ENCODE measurements around the gene SORCS2.

SORCS2 gene

GRCh38 chr4:7607156-7607910 is 415.0 kb downstream of the SORCS2 start:
- Histone ChIP-seq H2AFZ (ENCODE audit: low read length) (no peak overlapping the region), H3K36me3 (ENCODE audit: insufficient read depth, low read length) (no peaks in the 10 kb centered on the region), H3K4me2 (ENCODE audit: low read length) (no peak overlapping the region), H3K27ac (ENCODE audit: low read depth, low read length, poor library complexity, severe bottlenecking) (no peak overlapping the region), H3K27me3 (ENCODE audit: insufficient read depth, low read length) (no peaks in the 10 kb centered on the region), H3K9ac (ENCODE audit: low read length) (no peak overlapping the region), H4K20me1 (ENCODE audit: insufficient read depth, low read length) (no peaks in the 10 kb centered on the region), H3K9me2 (ENCODE audit: low read depth, low read length) (no peaks in the 10 kb centered on the region), H3F3A (ENCODE audit: insufficient read depth, low read length) (no peaks in the 10 kb centered on the region), H3K4me3 (ENCODE audit: low read depth, low read length, poor library complexity, severe bottlenecking) (no peak overlapping the region), H3K9me3 (ENCODE audit: low read length) (no peaks in the 10 kb centered on the region), H3K79me2 (ENCODE audit: insufficient read depth, low read length) (no peaks in the 10 kb centered on the region), H3K4me1 (ENCODE audit: insufficient read depth, low read length, severe bottlenecking) (no peaks in the 10 kb centered on the region)
- TF ChIP-seq EZH2 (IDR thresholded peaks at IDR 0.05; ENCODE audit: borderline replicate concordance, low read length) (no peak), CTCF (IDR thresholded peaks at IDR 0.05; ENCODE audit: low read length) (no peak)

DNA sequence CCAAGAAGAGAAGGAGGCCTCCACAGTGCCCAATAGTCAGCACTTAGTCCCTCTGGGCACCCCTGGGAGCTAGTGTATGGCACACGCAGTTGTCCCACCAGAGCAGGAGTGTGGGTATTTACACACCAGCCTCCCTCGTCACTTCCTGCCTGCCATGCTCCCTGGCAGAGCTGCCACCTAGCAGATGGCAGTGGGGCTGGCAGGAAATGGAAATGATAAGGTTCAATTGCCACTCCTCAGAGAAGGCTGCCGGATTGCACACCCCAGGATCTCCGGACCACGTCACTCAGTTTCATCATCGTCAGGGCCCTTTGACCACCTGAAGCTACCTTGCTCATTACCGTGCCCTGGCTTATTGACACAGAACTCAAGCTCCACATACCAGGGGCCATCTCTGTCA is 415.7 kb downstream of the SORCS2 start:
- Histone ChIP-seq H2AFZ (ENCODE audit: low read length) (no peak overlapping the region), H3K79me2 (ENCODE audit: insufficient read depth, low read length) (no peaks in the 10 kb centered on the region), H3K27me3 (ENCODE audit: insufficient read depth, low read length) (no peaks in the 10 kb centered on the region), H3K4me3 (ENCODE audit: low read depth, low read length, poor library complexity, severe bottlenecking) (no peak overlapping the region), H3K36me3 (ENCODE audit: insufficient read depth, low read length) (no peaks in the 10 kb centered on the region), H4K20me1 (ENCODE audit: insufficient read depth, low read length) (no peaks in the 10 kb centered on the region), H3K9ac (ENCODE audit: low read length) (no peak overlapping the region), H3K9me2 (ENCODE audit: low read depth, low read length) (no peaks in the 10 kb centered on the region), H3K4me2 (ENCODE audit: low read length) (no peak overlapping the region), H3K27ac (ENCODE audit: low read depth, low read length, poor library complexity, severe bottlenecking) (no peak overlapping the region), H3K9me3 (ENCODE audit: low read length) (no peaks in the 10 kb centered on the region), H3K4me1 (ENCODE audit: insufficient read depth, low read length, severe bottlenecking) (no peaks in the 10 kb centered on the region), H3F3A (ENCODE audit: insufficient read depth, low read length) (no peaks in the 10 kb centered on the region)
- TF ChIP-seq EZH2 (IDR thresholded peaks at IDR 0.05; ENCODE audit: borderline replicate concordance, low read length) (no peak), CTCF (IDR thresholded peaks at IDR 0.05; ENCODE audit: low read length) (no peak)

DNA sequence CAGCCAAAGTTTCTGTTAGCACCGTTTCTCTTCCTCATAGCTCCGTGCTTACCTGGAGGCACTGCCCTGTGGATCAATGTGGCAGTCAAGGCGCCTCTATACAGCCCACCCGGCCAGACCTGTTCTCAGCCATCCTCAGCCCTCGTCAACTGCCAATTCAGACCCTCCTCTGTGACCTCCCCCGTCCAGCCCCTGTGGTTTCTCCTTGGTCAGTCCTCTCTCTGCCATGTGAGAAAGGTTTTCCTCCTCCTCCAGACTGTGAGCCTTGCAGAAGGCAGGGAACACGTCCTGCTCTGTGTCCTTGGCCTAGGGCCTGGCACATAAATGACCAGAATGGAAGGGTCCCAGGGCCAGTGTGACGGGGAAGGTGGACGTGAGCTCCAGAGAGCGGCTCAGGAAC is 417.0 kb downstream of the SORCS2 start:
- Histone ChIP-seq H3K4me3 (ENCODE audit: low read depth, low read length, poor library complexity, severe bottlenecking) (no peak overlapping the region), H3K36me3 (ENCODE audit: insufficient read depth, low read length) (no peaks in the 10 kb centered on the region), H3K4me2 (ENCODE audit: low read length) (no peak overlapping the region), H3K27me3 (ENCODE audit: insufficient read depth, low read length) (no peaks in the 10 kb centered on the region), H3K9me3 (ENCODE audit: low read length) (no peaks in the 10 kb centered on the region), H3K79me2 (ENCODE audit: insufficient read depth, low read length) (no peaks in the 10 kb centered on the region), H2AFZ (ENCODE audit: low read length) (no peak overlapping the region), H3K4me1 (ENCODE audit: insufficient read depth, low read length, severe bottlenecking) (no peaks in the 10 kb centered on the region), H3F3A (ENCODE audit: insufficient read depth, low read length) (no peaks in the 10 kb centered on the region), H3K27ac (ENCODE audit: low read depth, low read length, poor library complexity, severe bottlenecking) (no peak overlapping the region), H4K20me1 (ENCODE audit: insufficient read depth, low read length) (no peaks in the 10 kb centered on the region), H3K9ac (ENCODE audit: low read length) (no peak overlapping the region), H3K9me2 (ENCODE audit: low read depth, low read length) (no peaks in the 10 kb centered on the region)
- TF ChIP-seq CTCF (IDR thresholded peaks at IDR 0.05; ENCODE audit: low read length) (no peak), EZH2 (IDR thresholded peaks at IDR 0.05; ENCODE audit: borderline replicate concordance, low read length) (no peak)

Data from OCI-LY1 (cell line).